GM19468 (cell line): ENCODE data around the gene DIO1.

Source experiments
- ATAC-seq: cut with Tn5 transposase; IDR thresholded peaks from one replicate; pipeline ENCODE4 v1.9.1; 2021; ENCODE audit warnings: mild to moderate bottlenecking, moderate library complexity, moderate number of reproducible peaks; ENCODE audit not compliant: unreplicated experiment; ENCODE audit errors: extremely low read depth

The DIO1 gene

GRCh38 chr1:53938136-53938830 is 44.3 kb downstream of the DIO1 start:
- ATAC-seq = no peak

GRCh38 chr1:53942127-53942957 is 48.4 kb downstream of the DIO1 start:
- no peak for ATAC-seq

GRCh38 chr1:53943090-53943489 is 49.1 kb downstream of the DIO1 start:
- ATAC-seq = no peak

DNA sequence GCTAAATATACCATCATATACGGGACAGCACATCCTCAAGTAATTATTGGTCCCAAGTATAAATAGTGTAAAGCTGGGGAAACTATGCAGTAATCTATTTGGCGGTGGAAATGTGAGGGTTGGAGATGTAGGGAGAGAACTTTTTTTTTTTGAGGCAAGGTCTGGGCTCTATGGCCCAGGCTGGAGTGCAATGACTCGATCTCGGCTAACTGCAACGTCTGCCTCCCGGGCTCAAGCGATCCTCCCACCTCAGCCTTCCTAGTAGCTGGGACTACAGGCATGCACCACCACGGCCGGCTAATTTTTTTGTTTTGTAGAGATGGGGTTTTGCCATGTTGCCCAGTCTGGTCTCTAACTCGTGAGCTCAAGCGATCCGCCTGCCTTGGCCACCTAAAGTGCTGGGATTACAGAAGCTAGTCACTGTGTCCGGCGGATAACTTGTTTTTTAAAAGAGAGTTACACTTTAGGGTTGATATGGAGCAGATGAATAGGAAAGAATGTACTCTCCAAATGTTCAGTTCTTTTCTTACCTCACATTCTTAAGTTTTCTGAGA is 49.6 kb downstream of the DIO1 start:
- ATAC-seq = no peak

DNA sequence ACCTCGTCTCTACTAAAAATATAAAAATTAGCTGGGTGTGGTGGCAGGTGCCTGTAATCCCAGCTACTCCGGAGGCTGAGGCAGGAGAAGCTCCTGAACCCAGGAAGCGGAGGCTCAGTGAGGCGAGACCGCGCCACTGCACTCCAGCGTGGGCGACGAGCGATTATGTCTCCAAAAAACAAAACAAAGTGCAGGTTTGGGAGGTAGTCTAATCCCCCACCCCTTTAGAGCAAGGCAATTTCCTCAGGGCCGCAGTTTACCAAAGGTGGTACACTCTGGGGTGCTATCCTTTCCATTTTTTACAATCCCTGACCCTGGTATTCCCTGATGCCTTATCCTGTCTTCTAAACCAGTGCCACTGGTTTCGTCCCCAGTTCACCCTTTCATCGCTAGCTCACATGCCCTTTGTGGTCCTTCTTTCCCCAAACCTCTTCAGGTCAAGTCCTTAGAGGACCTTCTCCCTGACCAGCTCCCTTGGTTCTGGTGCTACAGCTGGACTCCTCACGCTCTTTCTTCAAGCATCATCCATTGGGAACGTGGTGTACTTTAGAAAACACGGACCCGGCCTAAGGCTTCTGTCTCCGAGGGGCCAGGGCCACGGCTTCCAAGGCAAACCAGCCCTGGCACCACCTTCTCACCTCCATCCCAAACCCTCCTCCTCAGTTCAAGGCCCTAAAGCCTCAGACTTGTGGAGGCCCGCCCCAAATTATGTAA is 50.6 kb downstream of the DIO1 start:
- no peak for ATAC-seq

DNA sequence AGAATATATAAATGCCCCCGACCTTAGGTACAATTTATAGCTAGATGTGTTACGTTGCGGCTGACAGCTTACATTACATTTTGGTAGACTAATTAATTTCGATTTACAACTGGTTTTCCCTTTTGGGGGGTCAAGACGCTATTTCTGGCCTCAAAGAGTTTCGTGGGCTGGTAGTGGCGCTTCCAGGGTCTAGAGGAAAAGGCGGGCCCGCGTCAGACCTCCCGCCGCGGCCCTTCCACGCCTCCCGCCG is 51.1 kb downstream of the DIO1 start:
- ATAC-seq = no peak

DNA sequence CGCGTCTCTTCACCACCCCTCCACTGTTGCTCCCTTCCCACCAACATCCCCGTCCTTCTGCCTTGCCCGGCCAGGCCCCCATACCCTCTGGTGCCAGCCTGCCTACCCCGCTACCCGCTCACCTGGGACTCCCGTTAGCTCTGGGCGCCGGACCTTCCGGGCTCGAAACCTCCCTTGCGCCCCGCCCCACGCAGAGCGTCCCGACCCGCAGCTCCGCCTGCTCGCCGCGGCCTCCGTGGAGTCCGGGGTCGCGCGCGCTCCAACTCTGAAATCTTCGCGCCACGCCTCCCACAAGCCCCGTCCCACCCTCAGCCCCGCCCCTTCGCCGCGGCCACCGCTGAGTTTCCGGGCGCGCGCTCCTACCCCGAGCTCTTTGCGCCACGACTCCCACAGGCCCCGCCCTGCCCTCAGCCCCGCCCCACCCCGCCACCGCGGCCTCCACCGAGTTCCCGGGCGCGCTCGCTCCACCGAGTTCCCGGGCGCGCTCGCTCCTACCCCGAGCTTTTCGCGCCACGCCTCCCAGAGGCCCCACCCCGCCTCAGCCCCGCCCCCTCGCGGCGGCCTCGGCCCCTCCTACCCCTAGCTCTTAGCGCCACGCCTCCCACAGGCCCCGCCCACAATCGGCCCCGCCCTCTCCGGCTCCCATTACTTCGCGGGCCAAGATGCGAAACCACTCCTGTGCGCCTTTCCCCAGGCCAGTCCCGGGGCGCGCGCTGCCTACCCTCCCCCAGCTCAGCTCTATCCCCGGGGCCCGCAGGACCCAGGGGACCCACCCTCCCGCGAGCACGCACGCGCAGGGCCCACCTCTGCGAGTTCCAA is 51.7 kb downstream of the DIO1 start, which contains the start of gene IFT25:
TSS of gene IFT25 (minus strand) at position 267 of the 819 bp plus-strand sequence. CDS start 5,617 bp downstream, outside the sequence.
- ATAC-seq = peak; percentile 73

GRCh38 chr1:53946252-53947171 is 52.5 kb downstream of the DIO1 start, which contains the start of gene LRRC42:
TSS of gene LRRC42 (plus strand) at chr1:53946350. CDS start at chr1:53952000, 5,650 bp downstream.
- peak; percentile 20 for ATAC-seq

DNA sequence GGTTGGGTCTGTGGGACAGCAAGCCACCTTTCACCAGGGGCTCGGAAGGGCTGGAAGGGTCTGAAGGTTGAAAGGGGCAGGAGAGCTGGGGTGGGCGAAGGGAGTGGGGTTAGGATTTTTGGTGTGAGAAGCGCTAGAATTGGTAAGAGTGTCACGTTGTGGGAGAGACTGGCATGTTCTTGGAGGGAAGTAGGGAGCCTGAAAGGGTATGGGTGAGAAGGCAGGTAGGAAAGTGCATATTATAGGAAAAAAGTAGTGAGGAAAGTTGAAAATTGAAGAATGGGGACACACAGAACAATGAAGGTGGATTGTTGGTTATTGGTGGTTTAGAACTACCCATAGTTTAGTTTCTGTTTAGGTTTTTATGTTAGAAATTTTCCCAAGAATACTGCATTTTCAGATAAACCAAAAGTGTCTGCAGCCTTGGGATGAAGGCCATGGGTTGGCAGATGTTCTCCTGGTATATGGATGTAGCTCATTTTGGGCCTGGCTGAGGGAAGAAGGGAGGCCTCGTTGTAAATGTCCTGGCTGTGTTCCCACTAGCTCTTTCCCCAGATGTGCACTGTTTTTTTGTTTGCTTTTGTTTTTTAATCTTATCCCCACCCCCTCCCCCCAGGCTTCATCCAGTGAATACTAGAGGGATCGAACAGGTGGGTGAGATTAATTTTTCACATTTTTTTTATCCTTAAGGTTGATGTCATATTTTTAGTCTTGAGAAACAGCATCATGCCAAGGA is 53.4 kb downstream of the DIO1 start:
- no peak for ATAC-seq

DNA sequence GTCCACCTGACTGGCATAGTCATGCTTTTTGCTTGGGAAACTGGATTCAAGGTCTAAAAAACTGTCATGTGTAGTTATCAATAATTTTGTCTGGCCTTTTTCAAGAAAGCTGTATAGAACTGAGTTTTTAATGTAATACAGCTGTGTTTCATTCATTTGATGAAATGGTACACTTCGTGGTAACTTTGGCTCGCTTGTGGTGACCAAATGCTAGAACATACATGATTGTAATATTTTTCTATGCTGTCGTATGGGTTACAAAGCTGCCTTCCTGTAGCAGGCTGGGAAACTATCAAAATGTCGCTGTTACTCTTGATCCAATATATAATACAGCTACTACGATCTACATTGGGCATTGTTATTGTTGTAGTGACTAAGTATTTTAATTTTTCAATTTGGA is 54.3 kb downstream of the DIO1 start:
- no peak for ATAC-seq

- no peak for ATAC-seq
These were observed 55.3 kb downstream of the DIO1 start for GRCh38 chr1:53949023-53949990.

GRCh38 chr1:53951697-53952096 is 57.7 kb downstream of the DIO1 start:
- no peak for ATAC-seq

DNA sequence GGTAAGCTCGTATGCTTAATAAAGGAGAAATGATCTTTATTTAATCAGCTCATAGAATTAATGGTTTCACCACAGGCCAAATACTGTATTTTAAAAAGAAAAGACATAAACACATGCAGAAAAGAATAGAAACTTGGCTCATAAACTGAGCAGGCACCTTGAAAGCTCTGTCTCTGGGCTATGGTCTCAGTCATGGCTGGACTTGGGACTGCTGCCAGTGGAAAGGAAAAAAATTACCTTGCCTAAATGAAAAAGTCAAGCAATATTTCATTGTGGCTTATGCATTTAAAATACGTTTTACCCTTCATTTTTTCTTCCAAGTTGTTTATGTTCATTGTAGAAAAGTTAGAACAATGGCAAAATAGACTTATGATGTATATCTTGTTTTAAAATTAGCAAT is 60.1 kb downstream of the DIO1 start:
- no peak for ATAC-seq

- no peak for ATAC-seq
These were observed 62.6 kb downstream of the DIO1 start for GRCh38 chr1:53956308-53957168.

- ATAC-seq = no peak
These were observed 63.3 kb downstream of the DIO1 start for GRCh38 chr1:53957194-53957818.
